HL-60 (cell line): ENCODE results near the gene CRTC3.
A peak's percentile ranks its signal among the peaks of the same experiment; 100 is the strongest.

Source experiments
- DNase-seq, 2 experiments: peaks; one replicate each; pipeline ENCODE4 v3.0.0-alpha.2; 2010 to 2020; ENCODE audit warnings: low read depth in 1 of 2, low spot score in 1 of 2
- H3K27ac ChIP-seq: fragments of 250-450 bp; sonication (Bioruptor Pico); replicated peaks from 2 replicates; pipeline ENCODE4 v1.5.1; 2020; ENCODE audit warnings: mild to moderate bottlenecking, moderate library complexity
- H3K27me3 ChIP-seq: fragments of 250-450 bp; sonication (Bioruptor Pico); 2 replicates; pipeline ENCODE4 v1.5.1; 2021; ENCODE audit warnings: mild to moderate bottlenecking, moderate library complexity; ENCODE audit not compliant: insufficient read depth, poor library complexity, severe bottlenecking
- H3K4me3 ChIP-seq: replicated peaks from 2 replicates; pipeline ENCODE4 v1.5.1; 2011; ENCODE audit warnings: mild to moderate bottlenecking, control low read depth, low read length; ENCODE audit not compliant: insufficient read depth
- CTCF ChIP-seq: IDR thresholded peaks from one replicate; pipeline ENCODE4 v1.5.1; 2011; ENCODE audit warnings: low read length, control low read depth, inconsistent platforms; ENCODE audit not compliant: insufficient read depth
- GABPA ChIP-seq: IDR thresholded peaks from 2 replicates; pipeline ENCODE4 v1.6.1; 2012; ENCODE audit warnings: low read depth
- POLR2AphosphoS5 ChIP-seq: IDR thresholded peaks from 2 replicates; pipeline ENCODE4 v1.6.1; 2012; ENCODE audit warnings: low read depth
- SPI1 ChIP-seq: IDR thresholded peaks from 2 replicates; pipeline ENCODE4 v1.6.1; 2012; ENCODE audit warnings: low read depth, mild to moderate bottlenecking, borderline replicate concordance
- TF ChIP-seq, protein P1 (sequence below): IDR thresholded peaks from 2 replicates; pipeline ENCODE4 v1.6.1; 2012; ENCODE audit warnings: low read depth; ENCODE audit not compliant: insufficient replicate concordance

The CRTC3 gene

DNA sequence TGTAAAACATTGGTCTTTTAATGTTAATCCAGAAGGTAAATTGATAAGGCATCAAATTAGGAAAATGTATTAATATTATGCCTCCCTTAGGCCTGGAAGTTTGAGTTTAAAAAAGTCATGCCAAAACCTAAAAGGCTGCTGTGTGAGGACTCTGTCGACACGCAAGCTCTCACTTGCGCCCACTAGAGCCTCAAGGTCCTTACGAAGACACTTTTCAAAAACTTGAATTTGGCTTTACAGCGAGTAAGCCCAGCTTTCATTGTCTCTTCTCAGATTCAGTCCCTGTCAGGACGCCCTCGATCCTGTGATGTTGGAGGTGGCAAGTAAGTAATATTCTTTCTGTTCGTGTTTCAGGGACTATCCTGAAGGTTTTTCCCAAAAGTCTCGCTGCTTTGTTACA, 89.7 kb downstream of the CRTC3 start:
- Histone ChIP-seq H3K4me3 (no peak overlapping the region), H3K27me3 (no peaks in the 10 kb centered on the region), H3K27ac (peak overlapping the region; percentile 42)
- DNase-seq: no peak
- TF ChIP-seq POLR2AphosphoS5 (no peak), GABPA (no peak), CTCF (no peak), SPI1 (no peak)
- TF ChIP-seq, protein P1, sequence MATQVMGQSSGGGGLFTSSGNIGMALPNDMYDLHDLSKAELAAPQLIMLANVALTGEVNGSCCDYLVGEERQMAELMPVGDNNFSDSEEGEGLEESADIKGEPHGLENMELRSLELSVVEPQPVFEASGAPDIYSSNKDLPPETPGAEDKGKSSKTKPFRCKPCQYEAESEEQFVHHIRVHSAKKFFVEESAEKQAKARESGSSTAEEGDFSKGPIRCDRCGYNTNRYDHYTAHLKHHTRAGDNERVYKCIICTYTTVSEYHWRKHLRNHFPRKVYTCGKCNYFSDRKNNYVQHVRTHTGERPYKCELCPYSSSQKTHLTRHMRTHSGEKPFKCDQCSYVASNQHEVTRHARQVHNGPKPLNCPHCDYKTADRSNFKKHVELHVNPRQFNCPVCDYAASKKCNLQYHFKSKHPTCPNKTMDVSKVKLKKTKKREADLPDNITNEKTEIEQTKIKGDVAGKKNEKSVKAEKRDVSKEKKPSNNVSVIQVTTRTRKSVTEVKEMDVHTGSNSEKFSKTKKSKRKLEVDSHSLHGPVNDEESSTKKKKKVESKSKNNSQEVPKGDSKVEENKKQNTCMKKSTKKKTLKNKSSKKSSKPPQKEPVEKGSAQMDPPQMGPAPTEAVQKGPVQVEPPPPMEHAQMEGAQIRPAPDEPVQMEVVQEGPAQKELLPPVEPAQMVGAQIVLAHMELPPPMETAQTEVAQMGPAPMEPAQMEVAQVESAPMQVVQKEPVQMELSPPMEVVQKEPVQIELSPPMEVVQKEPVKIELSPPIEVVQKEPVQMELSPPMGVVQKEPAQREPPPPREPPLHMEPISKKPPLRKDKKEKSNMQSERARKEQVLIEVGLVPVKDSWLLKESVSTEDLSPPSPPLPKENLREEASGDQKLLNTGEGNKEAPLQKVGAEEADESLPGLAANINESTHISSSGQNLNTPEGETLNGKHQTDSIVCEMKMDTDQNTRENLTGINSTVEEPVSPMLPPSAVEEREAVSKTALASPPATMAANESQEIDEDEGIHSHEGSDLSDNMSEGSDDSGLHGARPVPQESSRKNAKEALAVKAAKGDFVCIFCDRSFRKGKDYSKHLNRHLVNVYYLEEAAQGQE: no peak

DNA sequence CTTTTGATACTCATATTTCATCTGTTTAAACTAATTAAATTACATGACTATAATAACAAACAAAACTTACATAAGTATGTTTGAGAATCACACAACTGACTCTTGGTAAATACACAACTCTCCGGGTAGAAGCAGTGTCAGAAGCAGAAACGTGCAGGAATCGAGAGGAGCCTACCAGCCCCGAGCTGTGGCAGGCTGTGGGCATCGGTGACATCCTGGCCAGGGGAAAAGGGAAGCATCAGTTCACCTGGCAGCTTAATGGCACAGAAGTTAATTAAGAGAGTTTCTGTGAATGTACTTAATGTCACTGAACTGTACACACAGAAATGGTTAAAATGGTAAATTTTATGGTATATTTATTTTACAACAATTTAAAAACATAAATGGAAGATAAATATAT, 90.2 kb downstream of the CRTC3 start:
- H3K27ac ChIP-seq: peak overlapping the region; percentile 42
- no peaks in the 10 kb centered on the region for H3K27me3 ChIP-seq
- TF ChIP-seq, protein P1: no peak
- peak; percentile 12; the same call in 1 of the 2 replicates for TF ChIP-seq POLR2AphosphoS5
- H3K4me3 ChIP-seq: no peak overlapping the region
- peak in 1 of 2 experiments; percentile 22 for DNase-seq

- TF ChIP-seq SPI1 (peak; percentile 47; the same call in 1 of the 2 replicates), GABPA (no peak), CTCF (no peak), POLR2AphosphoS5 (peak; percentile 61; the same call in 1 of the 2 replicates)
- TF ChIP-seq, protein P1: no peak
- DNase-seq: peak in 1 of 2 experiments; percentile 78
- Histone ChIP-seq H3K27me3 (no peaks in the 10 kb centered on the region), H3K4me3 (no peak overlapping the region), H3K27ac (peak overlapping the region; percentile 42)
These were observed 90.8 kb downstream of the CRTC3 start for GRCh38 chr15:90620379-90621067.
